HG03521 (cell line): Measurements from ENCODE around the gene FXYD3.

Experiments used
- ATAC-seq: cut with Tn5 transposase; IDR thresholded peaks from one replicate; pipeline ENCODE4 v1.9.1; 2021; ENCODE audit warnings: mild to moderate bottlenecking, moderate library complexity; ENCODE audit not compliant: unreplicated experiment

Gene FXYD3, protein sequence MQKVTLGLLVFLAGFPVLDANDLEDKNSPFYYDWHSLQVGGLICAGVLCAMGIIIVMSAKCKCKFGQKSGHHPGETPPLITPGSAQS

GRCh38 chr19:35115177-35115951 lies at the start of gene FXYD3:
Gene FXYD3, plus strand, starts transcription at chr19:35115823. Its CDS starts 3,554 bp downstream, at chr19:35119377.
- no peak for ATAC-seq

GRCh38 chr19:35066121-35066520 lies 49.5 kb upstream of the FXYD3 start:
- ATAC-seq, result no peak

GRCh38 chr19:35066691-35067563 lies 48.7 kb upstream of the FXYD3 start:
- ATAC-seq, result peak; percentile 77

GRCh38 chr19:35068941-35069634 lies 46.5 kb upstream of the FXYD3 start:
- no peak for ATAC-seq

- ATAC-seq, result no peak
These were observed 45.9 kb upstream of the FXYD3 start for GRCh38 chr19:35069696-35070095.

- no peak for ATAC-seq
These were observed 45.2 kb upstream of the FXYD3 start for GRCh38 chr19:35070471-35070870.

DNA sequence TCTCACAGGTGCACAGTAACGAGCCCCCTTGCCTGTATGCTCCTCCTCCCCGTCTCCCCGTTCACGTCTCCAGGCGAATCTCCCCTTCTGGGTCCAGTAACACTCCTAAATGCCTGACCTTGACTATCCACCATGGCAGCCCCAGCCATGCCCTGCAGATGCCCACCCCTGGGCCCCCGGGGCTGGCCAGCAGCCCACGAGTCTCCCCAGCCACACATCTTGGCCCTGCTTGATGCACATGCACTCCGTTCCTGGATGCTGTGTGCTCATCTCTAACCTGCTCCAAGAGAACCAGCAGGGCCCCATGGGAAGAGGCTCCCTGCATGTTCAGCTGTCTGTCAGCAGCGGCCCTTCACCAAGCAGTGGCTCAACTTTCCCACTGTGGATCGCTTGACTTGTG lies 42.1 kb upstream of the FXYD3 start:
- ATAC-seq, result no peak

DNA sequence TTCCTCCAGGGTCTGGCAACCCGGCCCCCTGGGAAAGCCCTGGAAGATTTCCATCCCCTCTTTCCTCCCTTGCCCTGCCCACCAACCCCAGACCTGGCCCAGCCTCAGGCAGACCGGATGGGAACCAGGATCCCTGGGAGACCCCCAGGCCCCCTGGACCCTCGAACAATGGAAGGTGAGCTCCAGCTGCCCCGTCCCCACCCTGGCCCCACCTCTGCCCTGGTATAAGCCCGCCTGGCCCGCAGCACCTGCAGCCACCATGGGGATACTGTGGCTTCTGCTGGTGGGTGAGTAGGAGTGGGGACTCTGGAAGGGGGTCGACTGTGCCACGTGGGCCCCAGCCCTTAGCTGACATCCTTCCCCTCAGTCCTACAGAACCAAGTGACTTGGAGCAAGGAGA lies 41.7 kb upstream of the FXYD3 start:
- no peak for ATAC-seq

DNA sequence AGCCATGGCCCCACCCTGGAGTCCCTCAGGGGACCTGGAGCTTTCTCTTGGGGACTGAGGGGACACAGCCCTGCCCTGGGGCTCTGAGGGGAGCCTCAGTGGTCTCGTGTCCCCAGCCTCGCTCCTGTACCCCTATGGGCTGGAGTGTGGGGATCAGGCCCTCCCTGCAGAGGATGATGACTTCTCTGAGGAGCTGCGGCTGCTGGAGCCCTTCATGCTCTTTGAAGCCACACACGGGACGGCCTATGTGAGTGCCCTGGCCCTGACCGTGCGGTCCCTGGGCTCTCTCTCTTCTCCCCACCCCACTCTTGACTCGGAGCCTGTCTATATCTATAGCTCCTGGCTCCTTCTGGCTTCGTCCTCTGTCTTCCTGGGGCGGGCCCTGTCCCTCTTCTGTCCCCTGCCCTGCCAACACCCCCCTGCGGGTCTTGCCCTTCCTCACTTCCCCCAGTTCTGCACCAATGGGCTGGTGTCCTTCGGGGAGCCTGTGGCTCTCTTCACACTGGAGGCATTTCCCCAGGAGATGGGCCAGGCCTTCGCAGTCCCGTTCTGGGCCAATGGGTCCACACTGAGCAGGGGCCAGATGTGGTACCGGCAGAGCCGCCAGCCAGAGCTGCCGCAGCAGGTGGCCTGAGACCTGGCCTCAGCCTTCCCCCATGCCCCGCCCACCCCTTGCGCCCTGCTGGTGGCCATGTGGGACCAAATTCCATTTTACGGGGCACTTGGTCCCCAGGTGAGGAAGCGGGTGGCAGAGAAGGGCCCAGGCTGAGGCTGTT lies 41.0 kb upstream of the FXYD3 start:
- no peak for ATAC-seq

GRCh38 chr19:35075202-35076025 lies 40.2 kb upstream of the FXYD3 start:
- ATAC-seq, result no peak

- no peak for ATAC-seq
These were observed 39.6 kb upstream of the FXYD3 start for GRCh38 chr19:35076026-35076370.

GRCh38 chr19:35076657-35077056 lies 39.0 kb upstream of the FXYD3 start:
- ATAC-seq, result no peak

DNA sequence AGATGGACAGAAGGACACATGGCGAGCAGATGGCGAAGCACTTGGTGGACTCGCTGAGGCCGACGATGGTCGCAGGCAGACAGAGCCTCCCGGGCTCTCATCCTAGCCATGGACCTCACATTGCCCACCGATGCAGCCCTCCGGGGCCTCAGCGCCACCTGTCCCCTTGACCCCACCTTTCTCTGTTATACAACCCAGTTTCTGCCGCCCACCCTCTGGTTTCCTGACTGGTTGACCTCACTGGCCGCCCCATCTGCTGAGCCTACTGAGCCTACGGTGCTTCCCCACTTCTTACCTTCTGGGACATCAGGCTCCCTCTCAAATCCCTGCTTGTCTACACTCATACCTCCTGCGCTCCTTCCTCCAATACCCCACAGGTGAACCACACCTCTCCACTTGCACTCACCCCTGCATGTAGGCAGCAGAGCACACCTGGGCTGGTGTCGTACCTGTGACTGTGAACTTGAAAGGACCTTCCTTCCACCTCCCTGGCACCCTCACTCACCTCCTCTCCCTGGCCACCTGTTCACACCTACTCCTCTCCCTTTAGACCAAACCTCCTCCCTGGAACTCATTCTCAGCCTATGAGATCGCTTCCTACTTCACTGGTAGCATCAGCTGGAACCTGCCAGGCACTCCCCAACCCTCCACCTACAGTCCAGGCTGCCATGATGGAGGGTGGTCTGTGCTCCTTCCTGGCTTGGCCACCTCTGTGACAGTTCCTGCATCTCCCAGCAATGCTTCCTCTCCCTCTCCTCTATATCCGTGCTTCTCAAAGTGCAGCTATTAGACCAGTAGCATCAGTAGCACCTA lies 38.0 kb upstream of the FXYD3 start:
- ATAC-seq, result no peak

DNA sequence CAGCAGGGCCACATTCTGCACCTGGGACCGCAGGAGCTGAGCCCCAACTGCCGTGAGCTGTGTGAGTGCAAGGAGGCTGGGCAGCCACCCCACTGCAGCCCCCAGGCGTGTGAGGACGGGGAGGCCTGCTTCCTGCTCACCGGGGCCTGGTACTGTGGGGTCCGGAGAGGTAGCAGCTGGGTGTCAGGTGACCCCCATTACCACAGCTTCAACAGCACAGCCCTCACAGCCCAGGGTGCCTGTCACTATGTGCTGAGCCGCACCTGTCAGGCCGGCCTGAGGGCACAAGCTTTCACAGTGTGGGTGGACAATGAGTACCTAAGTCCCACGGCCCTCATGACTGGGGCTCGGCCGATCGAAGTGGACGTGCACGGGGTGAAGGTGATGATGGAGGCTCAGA lies 35.8 kb upstream of the FXYD3 start:
- ATAC-seq, result no peak

GRCh38 chr19:35080613-35081170 lies 34.9 kb upstream of the FXYD3 start:
- ATAC-seq, result no peak

GRCh38 chr19:35081201-35081600 lies 34.4 kb upstream of the FXYD3 start:
- no peak for ATAC-seq

DNA sequence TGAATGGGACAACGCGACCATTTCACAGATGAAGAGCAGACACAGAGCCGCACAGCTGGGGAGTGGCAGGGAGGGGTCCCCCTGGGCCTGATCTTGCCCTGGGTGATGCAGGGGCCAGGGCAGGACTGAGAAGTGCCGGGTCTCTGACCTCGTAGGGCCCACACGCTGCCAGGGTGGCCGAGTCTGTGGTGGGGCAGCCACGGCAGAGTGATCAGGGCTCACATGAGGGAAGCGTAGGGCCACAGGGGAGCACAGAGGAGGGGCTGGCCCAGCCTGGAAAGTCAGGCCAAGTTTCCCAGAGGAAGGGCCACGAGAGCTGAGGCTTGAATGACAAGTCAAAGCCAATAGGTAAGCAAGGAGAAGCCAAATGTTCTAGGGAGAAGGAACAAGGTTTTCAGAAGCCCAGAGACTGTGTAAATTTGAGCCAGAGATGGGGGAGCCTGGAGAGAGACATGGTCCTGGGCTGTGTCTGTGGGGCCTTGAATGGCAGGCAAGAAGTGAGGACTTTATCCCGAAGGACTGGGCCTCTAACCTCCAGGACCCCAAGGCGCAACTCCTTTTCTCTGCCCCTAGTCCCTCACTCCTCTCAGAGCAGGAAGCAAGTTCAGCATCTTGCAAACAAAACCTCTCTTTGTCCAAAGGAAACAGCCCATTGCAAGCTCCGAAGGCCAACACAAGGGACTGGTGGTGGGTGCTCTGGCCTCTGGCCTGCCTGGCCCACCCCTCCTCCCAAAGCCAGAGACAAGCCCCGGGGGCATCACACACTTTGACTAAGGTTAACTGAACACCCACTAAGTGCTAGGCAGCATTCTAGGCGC lies 31.7 kb upstream of the FXYD3 start:
- ATAC-seq, result no peak

GRCh38 chr19:35084509-35084762 lies 31.2 kb upstream of the FXYD3 start:
- no peak for ATAC-seq
